ENCODE data around the gene MYL3. TPM values are rescaled to one million over a fixed set of nuclear protein-coding genes. Genes with fewer than 3 reads are reported as not detected.

The MYL3 gene
- total and polyA plus RNA-seq, 2 of the 4 experiments (the other 2 are of a cell fraction) = 0.09 TPM; not detected in 1

GRCh38 chr3:46840491-46840890 is 22.8 kb downstream of the MYL3 start:
- Histone ChIP-seq H3K18ac (ENCODE audit: low read depth, low read length) (no peak overlapping the region), H3K27ac (ENCODE audit: insufficient read depth, low read length) (no peak overlapping the region), H3K56ac (ENCODE audit: extremely low read depth, insufficient read depth, low read length) (no peak overlapping the region), H3K9me3 (ENCODE audit: control insufficient read depth, insufficient read depth, low read length) (peaks cover 15% of the 10 kb centered on the region), H4K91ac (ENCODE audit: insufficient read depth, low read depth, low read length) (no peak overlapping the region), H3K79me1 (ENCODE audit: low read depth in 1 of 2, low read length in 2 of 2) (no peaks in the 10 kb centered on the region), H3K27me3 (ENCODE audit: control insufficient read depth, insufficient read depth, low read length) (no peaks in the 10 kb centered on the region; the same call in none of the 2 replicates), H2AFZ (replicated peaks; ENCODE audit: low read length, poor library complexity) (no peak overlapping the region), H2BK15ac (ENCODE audit: low read depth, low read length) (no peak overlapping the region), H3K4me3 (ENCODE audit: insufficient read depth, low read depth, low read length) (no peak overlapping the region), H3K9ac (ENCODE audit: low read depth, low read length) (no peak overlapping the region), H2AK9ac (replicated peaks; ENCODE audit: low read depth, low read length, poor library complexity) (no peak overlapping the region), H3K23ac (ENCODE audit: low read depth, low read length) (no peak overlapping the region), H2BK120ac (ENCODE audit: low read depth, low read length) (no peak overlapping the region), H3K14ac (replicated peaks; ENCODE audit: low read depth, low read length) (no peak overlapping the region), H3K4me1 (ENCODE audit: control insufficient read depth, insufficient read depth, low read length) (peaks cover under 1% of the 10 kb centered on the region; the same call in 1 of the 2 replicates), H2AK5ac (ENCODE audit: low read depth, low read length) (no peak overlapping the region), H4K5ac (ENCODE audit: low read depth, low read length) (no peak overlapping the region), H3K4me2 (ENCODE audit: low read depth, low read length) (no peak overlapping the region), H2BK20ac (ENCODE audit: low read depth, low read length) (no peak overlapping the region), H3K36me3 (ENCODE audit: control insufficient read depth, insufficient read depth, low read length) (no peaks in the 10 kb centered on the region), H3K4ac (ENCODE audit: low read depth, low read length) (no peak overlapping the region), H2BK5ac (ENCODE audit: low read depth, low read length, poor library complexity, severe bottlenecking) (no peak overlapping the region), H4K8ac (ENCODE audit: low read depth in 2 of 2, low read length in 2 of 2) (no peak overlapping the region), H4K20me1 (ENCODE audit: insufficient read depth, low read length) (no peaks in the 10 kb centered on the region), H3K9me1 (ENCODE audit: insufficient read depth, low read length) (no peaks in the 10 kb centered on the region)
- CTCF ChIA-PET = no interaction called here
- intact Hi-C loops (cut with micrococcal nuclease) = no loop called here
- POLR2A ChIA-PET (ENCODE audit: unreplicated experiment) = no interaction called here
- in situ Hi-C loops (cut with MboI; ENCODE audit: low sequenced_read_pairs) = no loop called here
- ATAC-seq (ENCODE audit: low read depth) (no peak), DNase-seq (no peak)
- no TSS peak for BruUV-seq (replicated peaks)
- TF ChIP-seq MAFK (IDR thresholded peaks at IDR 0.05; ENCODE audit: low read depth, low read length) = no peak
- TF ChIP-seq CHD1 (IDR thresholded peaks at IDR 0.05; ENCODE audit: low read depth, low read length) = no peak
- TF ChIP-seq CEBPB (IDR thresholded peaks at IDR 0.05; ENCODE audit: low read depth, low read length) = no peak
- no peak for TF ChIP-seq RCOR1 (IDR thresholded peaks at IDR 0.05; ENCODE audit: insufficient replicate concordance, low read length)
- TF ChIP-seq ELK1 (IDR thresholded peaks at IDR 0.05; ENCODE audit: borderline replicate concordance, low read depth, low read length) = no peak
- TF ChIP-seq NFE2L2 (IDR thresholded peaks at IDR 0.05; ENCODE audit: low read depth, low read length) = no peak
- TF ChIP-seq MAZ (IDR thresholded peaks at IDR 0.05; ENCODE audit: borderline replicate concordance, low read depth, low read length) = no peak
- no peak for TF ChIP-seq RAD21 (IDR thresholded peaks at IDR 0.05; ENCODE audit: low read length)
- TF ChIP-seq MXI1 (IDR thresholded peaks at IDR 0.05; ENCODE audit: borderline replicate concordance, low read depth, low read length) = no peak
- TF ChIP-seq POLR2A (IDR thresholded peaks at IDR 0.05; ENCODE audit: low read depth, low read length) = no peak
- dilution Hi-C loops (cut with HindIII; ENCODE audit: low sequenced_read_pairs, unreplicated experiment) = no loop called here
- WGBS, 2 experiments (ENCODE audit: extremely low coverage in 2 of 2, insufficient read length in 1 of 2) = no CpG with 5 or more reads among the region's 1 CpG
